ENCODE data around the gene MAPRE3.

The MAPRE3 gene

GRCh38 chr2:26986576-26986975 is 16.1 kb downstream of the MAPRE3 start:
- DNase-seq, result no peak

GRCh38 chr2:26988058-26988860 is 17.8 kb downstream of the MAPRE3 start:
- DNase-seq, result no peak

GRCh38 chr2:26989156-26989555 is 18.7 kb downstream of the MAPRE3 start:
- no peak for DNase-seq

- no peak for DNase-seq
Observed at GRCh38 chr2:26991717-26992116, 21.3 kb downstream of the MAPRE3 start.

- no peak for DNase-seq
Observed at GRCh38 chr2:26993768-26994167, 23.3 kb downstream of the MAPRE3 start.

- DNase-seq, result no peak
Observed at GRCh38 chr2:26994983-26995382, 24.5 kb downstream of the MAPRE3 start.

GRCh38 chr2:26997394-26997793 is 27.0 kb downstream of the MAPRE3 start:
- no peak for DNase-seq

- no peak for DNase-seq
Observed at GRCh38 chr2:26998323-26998722, 27.9 kb downstream of the MAPRE3 start.

- DNase-seq, result no peak
Observed at GRCh38 chr2:27000228-27000627, 29.8 kb downstream of the MAPRE3 start.

- no peak for DNase-seq
Observed at GRCh38 chr2:27000995-27001394, 30.6 kb downstream of the MAPRE3 start.

- no peak for DNase-seq
Observed at GRCh38 chr2:27001950-27002349, 31.5 kb downstream of the MAPRE3 start.

GRCh38 chr2:27003007-27003406 is 32.6 kb downstream of the MAPRE3 start:
- DNase-seq, result no peak

- DNase-seq, result no peak
Observed at GRCh38 chr2:27003857-27004256, 33.4 kb downstream of the MAPRE3 start.

- DNase-seq, result no peak
Observed at GRCh38 chr2:27006602-27007415, 36.4 kb downstream of the MAPRE3 start.

GRCh38 chr2:27007416-27008374 is 37.3 kb downstream of the MAPRE3 start:
- no peak for DNase-seq

- DNase-seq, result no peak
Observed at GRCh38 chr2:27008678-27009077, 38.2 kb downstream of the MAPRE3 start.

- DNase-seq, result no peak
Observed at GRCh38 chr2:27009083-27009482, 38.6 kb downstream of the MAPRE3 start.

- no peak for DNase-seq
Observed at GRCh38 chr2:27009716-27010115, 39.3 kb downstream of the MAPRE3 start.

GRCh38 chr2:27010139-27010538 is 39.7 kb downstream of the MAPRE3 start:
- DNase-seq, result no peak

GRCh38 chr2:27013738-27014137 is 43.3 kb downstream of the MAPRE3 start:
- no peak for DNase-seq

GRCh38 chr2:27014771-27015433 is 44.5 kb downstream of the MAPRE3 start:
- no peak for DNase-seq

- DNase-seq, result peak; percentile 59
Observed at GRCh38 chr2:27016801-27017325, 46.4 kb downstream of the MAPRE3 start.
